Measurements from ENCODE around the gene RNF150.

DNA sequence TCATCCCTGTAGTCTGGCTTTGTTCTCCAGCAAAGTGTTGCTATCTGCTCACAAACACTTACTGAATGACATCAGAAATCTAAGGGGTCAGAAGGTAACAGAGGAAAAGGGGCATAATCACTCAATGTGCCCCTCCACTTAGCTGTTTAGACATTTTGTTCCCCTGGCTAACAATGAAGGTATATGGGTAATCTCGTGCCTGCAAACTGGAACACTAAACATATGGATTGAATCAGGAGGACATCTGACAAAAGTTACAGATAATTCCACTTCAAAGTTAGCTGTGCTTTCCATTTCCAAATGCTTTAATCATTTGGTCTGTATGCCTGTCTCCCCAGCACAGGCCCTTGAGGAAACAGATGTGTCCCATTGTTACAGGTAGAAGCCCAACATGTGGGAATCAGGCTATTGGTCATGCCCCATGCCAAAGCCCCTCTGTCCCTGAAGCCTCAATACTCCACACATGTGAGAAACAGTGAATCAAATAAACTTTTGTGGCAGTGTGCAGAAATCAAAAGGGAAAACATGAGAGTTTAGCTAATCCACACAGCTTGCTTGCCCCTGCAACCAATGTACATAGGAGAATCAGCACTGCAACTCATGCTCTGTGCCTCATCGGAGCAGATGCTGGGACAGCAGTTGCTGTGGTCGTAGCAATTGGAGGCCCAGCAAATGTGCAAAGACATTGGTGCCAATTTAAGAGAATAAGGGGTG lies 111.7 kb downstream of the RNF150 start:
- TF ChIP-seq, protein P1, sequence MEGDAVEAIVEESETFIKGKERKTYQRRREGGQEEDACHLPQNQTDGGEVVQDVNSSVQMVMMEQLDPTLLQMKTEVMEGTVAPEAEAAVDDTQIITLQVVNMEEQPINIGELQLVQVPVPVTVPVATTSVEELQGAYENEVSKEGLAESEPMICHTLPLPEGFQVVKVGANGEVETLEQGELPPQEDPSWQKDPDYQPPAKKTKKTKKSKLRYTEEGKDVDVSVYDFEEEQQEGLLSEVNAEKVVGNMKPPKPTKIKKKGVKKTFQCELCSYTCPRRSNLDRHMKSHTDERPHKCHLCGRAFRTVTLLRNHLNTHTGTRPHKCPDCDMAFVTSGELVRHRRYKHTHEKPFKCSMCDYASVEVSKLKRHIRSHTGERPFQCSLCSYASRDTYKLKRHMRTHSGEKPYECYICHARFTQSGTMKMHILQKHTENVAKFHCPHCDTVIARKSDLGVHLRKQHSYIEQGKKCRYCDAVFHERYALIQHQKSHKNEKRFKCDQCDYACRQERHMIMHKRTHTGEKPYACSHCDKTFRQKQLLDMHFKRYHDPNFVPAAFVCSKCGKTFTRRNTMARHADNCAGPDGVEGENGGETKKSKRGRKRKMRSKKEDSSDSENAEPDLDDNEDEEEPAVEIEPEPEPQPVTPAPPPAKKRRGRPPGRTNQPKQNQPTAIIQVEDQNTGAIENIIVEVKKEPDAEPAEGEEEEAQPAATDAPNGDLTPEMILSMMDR (IDR thresholded peaks at IDR 0.05), result no peak
- no peak for TF ChIP-seq POLR2A (IDR thresholded peaks at IDR 0.05)

Measured in thyroid gland (tissue), 4 donors.